HCT116 (cell line): ENCODE results near the gene RWDD3. TPM values are rescaled to one million over a fixed set of nuclear protein-coding genes. Genes with fewer than 3 reads are reported as not detected.

Experiments
- ATAC-seq: fragments of 200-7000 bp; cut with Tn5 transposase; 2 replicates; pipeline ENCODE4 v1.9.1; 2020; ENCODE audit warnings: mild to moderate bottlenecking, moderate library complexity
- BruUV-seq: library from RNA; stranded (reverse); fragments of 400-500 nt; replicated peaks from 2 replicates; lab custom pipeline; 2021; lab: Mats Ljungman, UMichigan
- CTCF ChIA-PET: fragments of 300-600 bp; sonication (Branson Sonifier 250); formaldehyde crosslinking; loops from one replicate; lab custom pipeline; 2021; ENCODE audit warnings: antibody characterized with exemption; lab: Charles Lee
- POLR2A ChIA-PET: fragments of 300-600, 350-600 bp; sonication (Branson Sonifier 250); formaldehyde crosslinking; loops from one replicate; lab custom pipeline; 2021; ENCODE audit warnings: antibody characterized with exemption; lab: Charles Lee
- RAD21 ChIA-PET, 2 experiments: fragments of 300-600 bp; sonication (Branson Sonifier 250); formaldehyde crosslinking; loops; one replicate each; lab custom pipeline; 2023; ENCODE audit warnings: low total read pairs in 2 of 2; ENCODE audit not compliant: uncharacterized antibody in 2 of 2, unreplicated experiment in 2 of 2, low non-redundant PET in 1 of 2; lab: Charles Lee
- DNase-seq: peaks from one replicate; pipeline ENCODE4 v3.0.0-alpha.2; 2010; ENCODE audit warnings: low read depth, low spot score
- H2AFZ ChIP-seq: fragments of 200-600 bp; shearing (Covaris generic), sonication (generic); 2 replicates; pipeline ENCODE4 v1.6.1; 2017; ENCODE audit warnings: low read depth, mixed run types, mixed read lengths, antibody characterized with exemption, low read length; ENCODE audit not compliant: poor library complexity, severe bottlenecking
- H3K27ac ChIP-seq: 2 replicates; pipeline ENCODE4 v1.5.1; 2012; ENCODE audit warnings: low read depth, low read length
- H3K27me3 ChIP-seq: fragments of 200-600 bp; sonication (generic); 2 replicates; pipeline ENCODE4 v1.6.1; 2016; ENCODE audit warnings: mixed run types, low read length, mixed read lengths; ENCODE audit not compliant: insufficient read depth
- H3K36me3 ChIP-seq, 2 experiments: fragments of 200-500 bp in 1 of 2; fragments of 200-600 bp in 1 of 2; sonication (Bioruptor generic) in 1 of 2; sonication (generic) in 1 of 2; 2 replicates each; pipeline versions ENCODE4 v1.5.1 to v1.6.1; 2014 to 2016; ENCODE audit warnings: low read length in 2 of 2, inconsistent platforms in 1 of 2, mixed read lengths in 1 of 2, mixed run types in 1 of 2; ENCODE audit not compliant: insufficient read depth in 2 of 2, control insufficient read depth in 1 of 2
- H3K4me1 ChIP-seq, 2 experiments: fragments of 200-600 bp in 1 of 2; sonication (generic) in 1 of 2; 2 replicates each; pipeline versions ENCODE4 v1.5.1 to v1.6.1; 2012 to 2017; ENCODE audit warnings: low read length in 2 of 2, inconsistent platforms in 1 of 2, mild to moderate bottlenecking in 1 of 2, mixed read lengths in 1 of 2, mixed run types in 1 of 2, moderate library complexity in 1 of 2; ENCODE audit not compliant: insufficient read depth in 2 of 2, control insufficient read depth in 1 of 2
- H3K4me2 ChIP-seq: fragments of 200-600 bp; sonication (generic); 2 replicates; pipeline ENCODE4 v1.6.1; 2017; ENCODE audit warnings: mixed run types, low read length, mixed read lengths
- H3K4me3 ChIP-seq, 2 experiments: fragments of 200-600 bp in 1 of 2; sonication (generic) in 1 of 2; replicated peaks in 1 of 2; 2 replicates each; pipeline ENCODE4 v1.5.1; 2011 to 2016; ENCODE audit warnings: low read length in 2 of 2, control low read depth in 1 of 2, low read depth in 1 of 2, mild to moderate bottlenecking in 1 of 2, mixed read lengths in 1 of 2, mixed run types in 1 of 2
- H3K79me2 ChIP-seq: fragments of 200-600 bp; sonication (generic); 2 replicates; pipeline ENCODE4 v1.6.1; 2017; ENCODE audit warnings: mild to moderate bottlenecking, mixed run types, low read length, moderate library complexity, mixed read lengths; ENCODE audit not compliant: insufficient read depth
- H3K9ac ChIP-seq: fragments of 200-600 bp; sonication (generic); 2 replicates; pipeline ENCODE4 v1.6.1; 2016; ENCODE audit warnings: low read length, mixed read lengths
- H3K9me2 ChIP-seq: fragments of 200-600 bp; sonication (generic), shearing (Covaris generic); 2 replicates; pipeline ENCODE4 v1.6.1; 2017; ENCODE audit warnings: mixed run types, mild to moderate bottlenecking, moderate library complexity; ENCODE audit not compliant: insufficient read depth
- H3K9me3 ChIP-seq, 2 experiments: fragments of 200-500 bp in 1 of 2; fragments of 200-600 bp in 1 of 2; sonication (Bioruptor generic) in 1 of 2; sonication (generic) in 1 of 2; 2 replicates each; pipeline ENCODE4 v1.6.1; 2014 to 2017; ENCODE audit warnings: low read length in 2 of 2, mixed read lengths in 2 of 2, inconsistent platforms in 1 of 2, low read depth in 1 of 2, mild to moderate bottlenecking in 1 of 2, mixed run types in 1 of 2, moderate library complexity in 1 of 2; ENCODE audit not compliant: control insufficient read depth in 1 of 2, insufficient read depth in 1 of 2
- H4K20me1 ChIP-seq: fragments of 200-600 bp; sonication (generic), shearing (Covaris generic); 2 replicates; pipeline ENCODE4 v1.6.1; 2017; ENCODE audit warnings: mixed run types, mild to moderate bottlenecking, moderate library complexity; ENCODE audit not compliant: insufficient read depth
- CBX3 ChIP-seq: IDR thresholded peaks from 2 replicates; pipeline ENCODE4 v1.6.1; 2012; ENCODE audit warnings: low read depth
- CEBPB ChIP-seq: IDR thresholded peaks from 2 replicates; pipeline ENCODE4 v1.6.1; 2012; ENCODE audit warnings: low read depth
- ELF1 ChIP-seq: IDR thresholded peaks from 2 replicates; pipeline ENCODE4 v1.6.1; 2012; ENCODE audit warnings: low read depth, borderline replicate concordance
- EZH2 ChIP-seq: fragments of 200-600 bp; sonication (generic); IDR thresholded peaks from 2 replicates; pipeline ENCODE4 v1.6.1; 2017; ENCODE audit warnings: antibody characterized with exemption, mixed run types
- EZH2phosphoT487 ChIP-seq: fragments of 200-600 bp; IDR thresholded peaks from 2 replicates; pipeline ENCODE4 v1.6.1; 2018; ENCODE audit warnings: antibody characterized with exemption, borderline replicate concordance
- FOSL1 ChIP-seq: IDR thresholded peaks from 2 replicates; pipeline ENCODE4 v1.6.1; 2012; ENCODE audit warnings: low read depth
- POLR2AphosphoS5 ChIP-seq: IDR thresholded peaks from 2 replicates; pipeline ENCODE4 v1.6.1; 2011; ENCODE audit warnings: mild to moderate bottlenecking, low read depth, low read length, moderate library complexity
- SRF ChIP-seq: IDR thresholded peaks from 2 replicates; pipeline ENCODE4 v1.6.1; 2012; ENCODE audit warnings: low read depth
- YY1 ChIP-seq: IDR thresholded peaks from 2 replicates; pipeline ENCODE4 v1.6.1; 2011; ENCODE audit warnings: low read length, low read depth, moderate library complexity, mild to moderate bottlenecking; ENCODE audit not compliant: insufficient replicate concordance; ENCODE audit errors: extremely low read depth
- intact Hi-C: fragments of 100-400 bp; cut with micrococcal nuclease; formaldehyde crosslinking; loops from 2 replicates; pipeline ENCODE4 v1.10.0; 2022
- total RNA-seq: library from RNA; stranded (reverse); gene quantifications from one replicate; pipeline ENCODE4 v1.2.1, GENCODE V29; 2021; ENCODE audit not compliant: unreplicated experiment
- TF ChIP-seq, protein P1 (sequence below): IDR thresholded peaks from 2 replicates; pipeline ENCODE4 v1.6.1; 2012; ENCODE audit warnings: low read depth
- TF ChIP-seq, protein P2 (sequence below), 3 experiments: fragments of 200-600 bp in 1 of 3; sonication (generic) in 1 of 3; IDR thresholded peaks in 2 of 3; conservative IDR thresholded peaks in 1 of 3; 2 replicates each; pipeline ENCODE4 v1.5.1; 2012 to 2017; ENCODE audit warnings: low read depth in 2 of 3, low read length in 2 of 3, antibody characterized with exemption in 1 of 3, borderline replicate concordance in 1 of 3, control low read depth in 1 of 3, mild to moderate bottlenecking in 1 of 3, mixed read lengths in 1 of 3, mixed run types in 1 of 3, moderate library complexity in 1 of 3; ENCODE audit not compliant: insufficient read depth in 1 of 3

The RWDD3 gene
- total RNA-seq, 1 experiment from 2014 or later = 12.4 TPM

DNA sequence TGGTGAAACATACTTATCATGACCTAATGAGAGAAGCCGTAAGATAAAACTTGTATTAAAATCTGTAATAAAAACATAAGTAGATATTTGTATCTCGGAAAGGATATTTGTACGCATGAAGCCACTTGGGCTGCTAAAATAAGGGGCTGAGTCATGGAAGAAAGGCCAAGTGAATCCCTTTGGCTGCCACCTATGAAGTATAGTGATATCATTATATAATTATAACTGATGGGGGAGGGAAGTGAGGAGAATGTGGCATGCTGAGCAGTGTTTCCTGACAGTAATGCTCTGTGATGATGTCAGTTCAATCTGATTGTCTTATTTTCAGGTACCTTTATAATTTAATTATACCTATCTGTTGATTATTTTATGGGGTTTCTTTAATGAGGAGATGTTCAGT, 13.6 kb downstream of the RWDD3 start:
- ATAC-seq = no peak
- POLR2A ChIA-PET = no interaction called here

GRCh38 chr1:95249916-95250315, 15.9 kb downstream of the RWDD3 start:
- ChIA-PET RAD21 (no interaction called here), POLR2A (no interaction called here), CTCF (interaction anchor here (0.7 kb wide), 1 partner anchor 16 kb away, joined by 3 read pairs; the partner anchor contains the start of gene RWDD3)
- intact Hi-C loops = no loop called here
- no peaks in the 10 kb centered on the region for H3K9me2 ChIP-seq
- no peak overlapping the region for H3K27ac ChIP-seq
- no peaks in the 10 kb centered on the region for H3K79me2 ChIP-seq
- H3K4me2 ChIP-seq = no peak overlapping the region
- H3K9me3 ChIP-seq = no peaks in the 10 kb centered on the region
- H3K9ac ChIP-seq = no peak overlapping the region
- no peak for DNase-seq
- no peak for TF ChIP-seq POLR2AphosphoS5
- TF ChIP-seq EZH2 = no peak
- TF ChIP-seq, protein P1, sequence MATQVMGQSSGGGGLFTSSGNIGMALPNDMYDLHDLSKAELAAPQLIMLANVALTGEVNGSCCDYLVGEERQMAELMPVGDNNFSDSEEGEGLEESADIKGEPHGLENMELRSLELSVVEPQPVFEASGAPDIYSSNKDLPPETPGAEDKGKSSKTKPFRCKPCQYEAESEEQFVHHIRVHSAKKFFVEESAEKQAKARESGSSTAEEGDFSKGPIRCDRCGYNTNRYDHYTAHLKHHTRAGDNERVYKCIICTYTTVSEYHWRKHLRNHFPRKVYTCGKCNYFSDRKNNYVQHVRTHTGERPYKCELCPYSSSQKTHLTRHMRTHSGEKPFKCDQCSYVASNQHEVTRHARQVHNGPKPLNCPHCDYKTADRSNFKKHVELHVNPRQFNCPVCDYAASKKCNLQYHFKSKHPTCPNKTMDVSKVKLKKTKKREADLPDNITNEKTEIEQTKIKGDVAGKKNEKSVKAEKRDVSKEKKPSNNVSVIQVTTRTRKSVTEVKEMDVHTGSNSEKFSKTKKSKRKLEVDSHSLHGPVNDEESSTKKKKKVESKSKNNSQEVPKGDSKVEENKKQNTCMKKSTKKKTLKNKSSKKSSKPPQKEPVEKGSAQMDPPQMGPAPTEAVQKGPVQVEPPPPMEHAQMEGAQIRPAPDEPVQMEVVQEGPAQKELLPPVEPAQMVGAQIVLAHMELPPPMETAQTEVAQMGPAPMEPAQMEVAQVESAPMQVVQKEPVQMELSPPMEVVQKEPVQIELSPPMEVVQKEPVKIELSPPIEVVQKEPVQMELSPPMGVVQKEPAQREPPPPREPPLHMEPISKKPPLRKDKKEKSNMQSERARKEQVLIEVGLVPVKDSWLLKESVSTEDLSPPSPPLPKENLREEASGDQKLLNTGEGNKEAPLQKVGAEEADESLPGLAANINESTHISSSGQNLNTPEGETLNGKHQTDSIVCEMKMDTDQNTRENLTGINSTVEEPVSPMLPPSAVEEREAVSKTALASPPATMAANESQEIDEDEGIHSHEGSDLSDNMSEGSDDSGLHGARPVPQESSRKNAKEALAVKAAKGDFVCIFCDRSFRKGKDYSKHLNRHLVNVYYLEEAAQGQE = no peak
- TF ChIP-seq ELF1 = no peak
- no peak for TF ChIP-seq CEBPB
- no peak for TF ChIP-seq CBX3
- no peak for TF ChIP-seq EZH2phosphoT487
- H4K20me1 ChIP-seq = no peaks in the 10 kb centered on the region
- no peak for ATAC-seq
- H3K27me3 ChIP-seq = no peaks in the 10 kb centered on the region
- H2AFZ ChIP-seq = no peak overlapping the region
- no peaks in the 10 kb centered on the region for H3K36me3 ChIP-seq
- H3K4me3 ChIP-seq = no peak overlapping the region
- no peaks in the 10 kb centered on the region for H3K4me1 ChIP-seq
- no TSS peak for BruUV-seq

More for the DNA sequence above, 13.6 kb downstream of the RWDD3 start:
- intact Hi-C loops = no loop called here
- BruUV-seq = no TSS peak
- H3K4me2 ChIP-seq = no peak overlapping the region
- H3K79me2 ChIP-seq = no peaks in the 10 kb centered on the region
- no peaks in the 10 kb centered on the region for H3K36me3 ChIP-seq
- H3K9ac ChIP-seq = no peak overlapping the region
- H2AFZ ChIP-seq = no peak overlapping the region
- no peak overlapping the region for H3K4me3 ChIP-seq
- H3K27ac ChIP-seq = no peak overlapping the region
- H3K4me1 ChIP-seq = no peaks in the 10 kb centered on the region
- no peaks in the 10 kb centered on the region for H3K9me2 ChIP-seq
- RAD21 ChIA-PET = no interaction called here
- H4K20me1 ChIP-seq = no peaks in the 10 kb centered on the region
- TF ChIP-seq EZH2 (no peak), FOSL1 (no peak), ELF1 (no peak), SRF (no peak), YY1 (no peak)
- TF ChIP-seq, protein P2, sequence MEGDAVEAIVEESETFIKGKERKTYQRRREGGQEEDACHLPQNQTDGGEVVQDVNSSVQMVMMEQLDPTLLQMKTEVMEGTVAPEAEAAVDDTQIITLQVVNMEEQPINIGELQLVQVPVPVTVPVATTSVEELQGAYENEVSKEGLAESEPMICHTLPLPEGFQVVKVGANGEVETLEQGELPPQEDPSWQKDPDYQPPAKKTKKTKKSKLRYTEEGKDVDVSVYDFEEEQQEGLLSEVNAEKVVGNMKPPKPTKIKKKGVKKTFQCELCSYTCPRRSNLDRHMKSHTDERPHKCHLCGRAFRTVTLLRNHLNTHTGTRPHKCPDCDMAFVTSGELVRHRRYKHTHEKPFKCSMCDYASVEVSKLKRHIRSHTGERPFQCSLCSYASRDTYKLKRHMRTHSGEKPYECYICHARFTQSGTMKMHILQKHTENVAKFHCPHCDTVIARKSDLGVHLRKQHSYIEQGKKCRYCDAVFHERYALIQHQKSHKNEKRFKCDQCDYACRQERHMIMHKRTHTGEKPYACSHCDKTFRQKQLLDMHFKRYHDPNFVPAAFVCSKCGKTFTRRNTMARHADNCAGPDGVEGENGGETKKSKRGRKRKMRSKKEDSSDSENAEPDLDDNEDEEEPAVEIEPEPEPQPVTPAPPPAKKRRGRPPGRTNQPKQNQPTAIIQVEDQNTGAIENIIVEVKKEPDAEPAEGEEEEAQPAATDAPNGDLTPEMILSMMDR (IDR thresholded peaks at IDR 0.05 in 2 of 3, conservative IDR thresholded peaks at IDR 0.05 in 1 of 3; ENCODE audit: borderline replicate concordance in 1 of 3, insufficient read depth in 1 of 3, low read depth in 2 of 3, low read length in 2 of 3) = no peak
- TF ChIP-seq, all 23 proteins: peak for 0
- no peaks in the 10 kb centered on the region for H3K27me3 ChIP-seq
- CTCF ChIA-PET = no interaction called here
- H3K9me3 ChIP-seq = no peaks in the 10 kb centered on the region
- DNase-seq = no peak
